NCI-H2227 (cell line): ENCODE results near the gene VIPR1.
A peak's percentile ranks its signal among the peaks of the same experiment; 100 is the strongest.

Source experiments
- DNase-seq: peaks from one replicate; lab custom pipeline; 2025; ENCODE audit not compliant: unreplicated experiment; lab: John Stamatoyannopoulos, UW

The VIPR1 gene

GRCh38 chr3:42493126-42493797 lies 9.2 kb upstream of the VIPR1 start:
- no peak for DNase-seq

DNA sequence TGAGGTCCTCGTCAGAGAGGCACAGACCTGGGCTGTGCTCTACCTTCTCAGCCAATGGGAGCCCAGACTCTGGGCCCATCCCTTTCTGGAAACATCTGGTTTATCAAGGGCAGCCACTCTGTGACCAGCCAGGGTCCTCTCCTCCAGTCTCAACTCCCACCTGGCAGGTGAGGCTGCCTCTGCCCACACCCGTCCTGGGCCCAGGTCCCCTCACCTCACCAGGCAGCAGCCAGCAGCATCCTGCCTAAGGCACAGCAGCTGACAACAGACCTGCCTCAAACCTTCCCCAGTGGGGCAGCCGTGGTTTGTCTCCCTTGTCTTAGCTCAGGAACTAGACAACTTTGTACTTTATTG lies 8.7 kb upstream of the VIPR1 start:
- DNase-seq, result no peak

- DNase-seq, result no peak
These were observed 7.0 kb upstream of the VIPR1 start for GRCh38 chr3:42495393-42495792.

DNA sequence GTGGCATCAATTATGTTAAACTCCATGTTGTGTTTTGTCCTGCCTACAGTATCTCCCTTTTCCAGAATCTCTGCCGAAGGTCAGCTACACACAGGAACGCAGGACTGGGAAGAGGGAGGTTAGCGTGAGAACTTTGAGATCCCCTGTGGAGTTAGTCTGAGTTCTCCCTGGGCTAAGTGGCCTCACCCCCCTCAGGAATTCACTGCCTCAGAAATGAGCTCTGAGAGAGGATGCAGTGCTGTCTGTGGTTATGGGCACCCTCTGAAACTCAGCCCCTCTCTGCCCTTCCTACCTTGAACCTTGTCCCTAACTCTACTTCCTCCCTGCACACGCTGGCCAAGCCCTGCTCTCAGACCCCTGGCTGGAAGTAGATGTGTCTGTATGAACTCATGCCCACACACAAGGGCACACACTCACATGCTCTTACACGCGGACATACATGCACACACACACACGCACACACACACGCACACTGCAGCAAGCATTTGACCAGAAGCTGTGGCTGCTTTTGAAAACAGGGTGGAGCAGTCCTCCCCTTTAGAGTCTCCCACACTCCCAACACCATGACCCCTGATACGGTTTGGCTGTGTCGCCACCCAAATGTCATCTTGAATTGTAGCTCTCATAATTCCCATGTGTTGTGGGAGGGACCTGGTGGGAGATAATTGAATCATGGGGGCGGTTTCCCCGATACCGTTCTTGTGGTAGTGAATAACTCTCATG lies 5.3 kb upstream of the VIPR1 start:
- DNase-seq, result peak; percentile 4

GRCh38 chr3:42498034-42498433 lies 4.4 kb upstream of the VIPR1 start:
- DNase-seq, result no peak

GRCh38 chr3:42498791-42499477 lies 3.5 kb upstream of the VIPR1 start:
- DNase-seq, result no peak

DNA sequence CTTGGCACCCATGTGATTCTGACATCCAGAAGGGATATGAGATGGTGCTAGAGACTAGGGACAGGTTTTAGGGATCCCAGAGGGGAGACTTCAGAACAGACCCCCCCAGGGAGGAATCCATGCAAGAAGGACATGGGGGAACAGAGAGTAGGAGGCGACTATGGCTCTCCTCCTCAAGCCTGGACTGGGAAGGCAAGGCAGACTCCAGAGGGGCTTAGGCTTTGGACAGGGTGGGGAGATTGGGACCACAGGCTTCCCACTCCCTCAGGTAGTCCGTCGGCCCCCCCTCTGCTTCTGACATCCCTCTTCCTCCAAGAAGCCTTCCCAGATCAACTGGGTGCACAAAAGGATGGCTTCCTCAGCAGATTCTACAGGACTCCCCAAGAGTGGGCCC lies 3.0 kb upstream of the VIPR1 start:
- DNase-seq, result no peak

DNA sequence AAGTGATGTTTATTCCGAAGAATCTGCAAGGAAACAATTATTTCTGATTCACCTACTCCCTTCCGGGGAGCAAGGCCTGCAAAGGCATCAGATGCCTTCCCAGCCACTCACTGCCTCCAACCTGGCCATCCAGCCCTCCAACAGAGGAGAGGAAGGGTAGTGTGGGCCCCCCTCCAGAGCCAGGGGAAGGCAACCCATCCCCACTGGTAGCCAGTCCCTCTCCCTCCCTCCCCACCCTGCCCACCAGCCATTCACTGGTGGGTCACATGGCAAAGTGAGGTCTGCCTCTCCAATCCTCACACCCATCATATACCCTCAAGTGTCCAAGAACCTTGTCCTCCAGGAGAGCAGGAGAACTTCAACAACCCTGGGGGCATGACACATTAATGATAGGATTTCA lies 2.4 kb upstream of the VIPR1 start:
- DNase-seq, result no peak

GRCh38 chr3:42500909-42501308 lies 1.5 kb upstream of the VIPR1 start:
- DNase-seq, result no peak

DNA sequence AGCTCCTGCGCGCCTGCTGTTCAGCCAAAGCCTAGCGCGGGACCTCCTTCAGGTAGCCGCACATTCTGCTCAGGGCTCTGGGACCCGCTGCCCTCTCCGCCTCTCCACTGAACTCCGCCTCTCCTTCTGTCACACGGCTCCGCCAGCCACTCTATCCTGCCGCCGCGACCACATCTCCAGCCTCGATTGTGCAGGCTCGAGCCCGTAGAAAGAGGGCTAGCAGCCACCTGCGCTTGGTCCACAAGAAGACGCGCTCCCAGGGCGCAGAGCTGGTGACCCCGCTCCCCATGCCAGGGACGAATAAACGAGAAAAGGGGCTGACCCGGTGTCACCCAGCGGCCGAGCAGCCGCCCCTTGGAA lies 1.1 kb upstream of the VIPR1 start:
- DNase-seq, result peak; percentile 4

GRCh38 chr3:42501681-42502428 lies 588 bp upstream of the VIPR1 start:
- peak; percentile 36 for DNase-seq

GRCh38 chr3:42503251-42503924 lies 945 bp downstream of the VIPR1 start:
- no peak for DNase-seq

DNA sequence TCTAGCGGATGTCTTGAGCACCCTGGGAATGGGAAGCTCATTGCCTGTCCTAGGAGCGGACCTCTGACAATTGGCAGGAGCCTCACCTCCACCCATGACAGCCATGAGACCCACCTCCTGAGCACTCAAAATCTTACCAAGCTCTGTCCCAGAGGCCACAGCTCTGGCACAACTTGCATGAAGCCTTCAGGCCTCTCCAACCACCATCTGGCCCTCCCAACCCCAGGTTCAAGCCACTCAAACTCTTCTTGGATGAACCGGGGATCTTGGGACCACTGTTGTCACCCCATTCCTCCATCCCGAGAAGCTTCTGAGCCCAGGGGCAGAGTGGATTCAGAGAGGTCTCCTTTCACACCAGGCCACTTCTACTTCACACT lies 1.5 kb downstream of the VIPR1 start:
- no peak for DNase-seq

DNA sequence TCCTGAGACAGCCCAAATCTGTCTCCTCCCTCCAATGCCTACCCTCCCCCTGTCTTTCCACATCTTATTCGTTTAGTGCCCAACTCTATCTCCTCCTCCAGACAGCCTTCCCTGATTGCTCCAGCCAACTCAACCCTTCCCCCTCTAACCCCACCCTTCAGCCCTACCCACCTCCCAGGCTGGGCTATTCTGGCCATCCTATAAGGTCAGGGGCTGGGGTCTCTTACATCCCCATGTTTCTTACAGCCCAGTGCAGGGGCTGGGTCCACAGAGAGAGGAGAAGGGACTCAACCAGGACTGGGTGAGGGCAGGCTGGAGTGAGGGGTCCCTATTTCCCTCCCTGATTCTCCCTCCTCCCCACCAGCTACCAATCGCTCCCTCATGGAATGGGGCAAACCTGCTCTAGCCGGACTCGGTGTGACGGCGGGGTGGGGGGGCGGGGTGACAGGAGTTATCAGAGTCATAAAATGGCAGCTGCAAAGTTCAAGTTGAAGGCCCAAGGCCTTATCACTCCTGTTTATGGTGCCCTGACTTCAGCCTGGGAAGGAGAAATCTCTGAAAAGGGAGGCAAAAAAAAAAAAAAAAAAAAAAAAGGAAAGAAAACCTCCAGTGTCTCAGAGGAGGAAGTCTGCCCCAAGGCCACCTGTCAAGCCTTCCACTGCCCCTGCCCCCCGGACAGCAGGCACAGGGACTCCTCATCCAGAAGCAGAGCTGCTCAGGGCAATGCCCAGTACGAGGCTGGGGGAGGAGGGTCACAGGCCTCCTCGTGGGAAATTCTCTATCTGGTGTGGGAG lies 2.1 kb downstream of the VIPR1 start:
- no peak for DNase-seq

- no peak for DNase-seq
These were observed 2.8 kb downstream of the VIPR1 start for GRCh38 chr3:42505128-42505848.

GRCh38 chr3:42505849-42506410 lies 3.5 kb downstream of the VIPR1 start:
- no peak for DNase-seq

GRCh38 chr3:42507252-42507651 lies 4.8 kb downstream of the VIPR1 start:
- no peak for DNase-seq

GRCh38 chr3:42507761-42508335 lies 5.4 kb downstream of the VIPR1 start:
- no peak for DNase-seq

DNA sequence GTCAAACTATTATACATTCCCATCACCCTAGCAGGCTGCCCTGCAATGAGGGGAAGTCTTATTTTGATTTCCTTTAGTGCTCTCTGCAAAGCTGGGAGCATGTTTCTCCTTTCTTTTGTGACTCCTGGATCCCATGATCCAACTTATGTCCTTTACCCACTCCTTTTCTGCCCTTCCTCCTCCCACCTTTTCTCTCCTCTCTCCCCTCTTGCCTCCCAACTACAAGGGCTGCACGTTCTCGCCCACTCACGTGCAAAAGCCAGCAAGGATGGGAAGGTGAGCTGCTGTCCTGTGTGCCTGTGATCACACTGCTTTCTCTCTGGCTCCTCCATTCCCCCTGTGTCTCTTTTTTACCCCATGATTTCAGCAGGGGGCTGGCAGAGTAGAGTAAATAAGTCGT lies 6.1 kb downstream of the VIPR1 start:
- DNase-seq, result no peak
